ENCODE measurements around the gene RPS21. TPM values are rescaled to one million over a fixed set of nuclear protein-coding genes. Genes with fewer than 3 reads are reported as not detected.

Gene RPS21
- total and polyA plus RNA-seq, 9 of the 15 experiments (the other 6 are each of a cell fraction or from before 2014, with no cell fraction given): 1,380 to 5,647 (median 3,091) TPM

GRCh38 chr20:62437496-62437895 is 50.6 kb downstream of the RPS21 start:
- no peak overlapping the region for H3K4me2 ChIP-seq (ENCODE audit: insufficient read depth, low read length)
- ChIA-PET CTCF (ENCODE audit: low intra/inter-chr PET ratio) (no interaction called here), POLR2A (no interaction called here)
- H4K20me1 ChIP-seq (replicated peaks; ENCODE audit: control insufficient read depth, insufficient read depth, low read length): peaks cover 8% of the 10 kb centered on the region
- in situ Hi-C loops (cut with MboI): no loop called here
- H3K36me3 ChIP-seq (ENCODE audit: control insufficient read depth, insufficient read depth, low read length): no peaks in the 10 kb centered on the region
- H3K4me3 ChIP-seq: no peak overlapping the region
- DNase-seq (ENCODE audit: extremely low read depth in 1 of 4, low spot score in 3 of 4): no peak
- 12% methylated on average over 12 of the region's 12 CpGs for WGBS (ENCODE audit: insufficient coverage, low coverage, missing lambda C conversion rate)
- FAIRE-seq: no peak
- no TSS peak for BruUV-seq (replicated peaks)
- H3K27ac ChIP-seq (ENCODE audit: extremely low read depth, low read depth, low read length): no peak overlapping the region
- peaks cover 49 to 87% of the 10 kb centered on the region in 2 experiments for H3K27me3 ChIP-seq (ENCODE audit: control insufficient read depth in 2 of 2, insufficient read depth in 2 of 2, low read length in 2 of 2)
- no peak for ATAC-seq
- H3K9ac ChIP-seq (ENCODE audit: insufficient read depth in 1 of 2, low read depth in 2 of 2, low read length in 2 of 2): no peak overlapping the region
- no peaks in the 10 kb centered on the region for H3K9me1 ChIP-seq (ENCODE audit: control insufficient read depth, insufficient read depth, low read length)
- intact Hi-C loops (cut with micrococcal nuclease): no loop called here
- no peaks in the 10 kb centered on the region for H3K79me2 ChIP-seq (ENCODE audit: control insufficient read depth, insufficient read depth, low read length)
- no peak overlapping the region for H2AFZ ChIP-seq (ENCODE audit: low read depth, low read length)
- no peaks in the 10 kb centered on the region for H3K9me3 ChIP-seq (replicated peaks; ENCODE audit: control insufficient read depth, insufficient read depth, low read depth, low read length)
- peaks cover 0 to 29% of the 10 kb centered on the region in 2 experiments; a peak in 3 of 5 replicates for H3K4me1 ChIP-seq (replicated peaks in 1 of 2; ENCODE audit: control insufficient read depth in 2 of 2, insufficient read depth in 2 of 2, low read length in 2 of 2)
- no peak for TF ChIP-seq ZNF57 (CRISPR knock-in tag; IDR thresholded peaks at IDR 0.05)
- no peak for TF ChIP-seq FOXM1 (IDR thresholded peaks at IDR 0.05; ENCODE audit: low read depth)
- no peak for TF ChIP-seq FOXM1 (CRISPR knock-in tag; IDR thresholded peaks at IDR 0.05; ENCODE audit: low read depth)
- TF ChIP-seq MECOM (CRISPR knock-in tag; IDR thresholded peaks at IDR 0.05): no peak
- no peak for TF ChIP-seq ZNF830 (CRISPR knock-in tag; IDR thresholded peaks at IDR 0.05)
- TF ChIP-seq BRF1 (IDR thresholded peaks at IDR 0.05; ENCODE audit: borderline replicate concordance, extremely low read depth, insufficient read length): no peak
- no peak for TF ChIP-seq KDM4B (IDR thresholded peaks at IDR 0.05; ENCODE audit: borderline replicate concordance in 2 of 2, low read depth in 1 of 2)
- no peak for TF ChIP-seq CEBPG (CRISPR knock-in tag; IDR thresholded peaks at IDR 0.05)
- no peak for TF ChIP-seq CEBPG (tag; conservative IDR thresholded peaks at IDR 0.05 in 1 of 2, IDR thresholded peaks at IDR 0.05 in 1 of 2)
- no peak for TF ChIP-seq PTTG1 (tag; IDR thresholded peaks at IDR 0.05; ENCODE audit: low read depth)
- TF ChIP-seq GTF2E2 (tag; IDR thresholded peaks at IDR 0.05): no peak
- no peak for TF ChIP-seq FOXA1 (IDR thresholded peaks at IDR 0.05; ENCODE audit: borderline replicate concordance)
- no peak for TF ChIP-seq CBX1 (IDR thresholded peaks at IDR 0.05; ENCODE audit: low read depth)
- no peak for TF ChIP-seq ASH1L (IDR thresholded peaks at IDR 0.05; ENCODE audit: borderline replicate concordance, low read depth, partially characterized antibody)
- no peak for TF ChIP-seq E2F3 (CRISPR knock-in tag; IDR thresholded peaks at IDR 0.05)
- TF ChIP-seq, protein P1, sequence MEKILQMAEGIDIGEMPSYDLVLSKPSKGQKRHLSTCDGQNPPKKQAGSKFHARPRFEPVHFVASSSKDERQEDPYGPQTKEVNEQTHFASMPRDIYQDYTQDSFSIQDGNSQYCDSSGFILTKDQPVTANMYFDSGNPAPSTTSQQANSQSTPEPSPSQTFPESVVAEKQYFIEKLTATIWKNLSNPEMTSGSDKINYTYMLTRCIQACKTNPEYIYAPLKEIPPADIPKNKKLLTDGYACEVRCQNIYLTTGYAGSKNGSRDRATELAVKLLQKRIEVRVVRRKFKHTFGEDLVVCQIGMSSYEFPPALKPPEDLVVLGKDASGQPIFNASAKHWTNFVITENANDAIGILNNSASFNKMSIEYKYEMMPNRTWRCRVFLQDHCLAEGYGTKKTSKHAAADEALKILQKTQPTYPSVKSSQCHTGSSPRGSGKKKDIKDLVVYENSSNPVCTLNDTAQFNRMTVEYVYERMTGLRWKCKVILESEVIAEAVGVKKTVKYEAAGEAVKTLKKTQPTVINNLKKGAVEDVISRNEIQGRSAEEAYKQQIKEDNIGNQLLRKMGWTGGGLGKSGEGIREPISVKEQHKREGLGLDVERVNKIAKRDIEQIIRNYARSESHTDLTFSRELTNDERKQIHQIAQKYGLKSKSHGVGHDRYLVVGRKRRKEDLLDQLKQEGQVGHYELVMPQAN (IDR thresholded peaks at IDR 0.05; ENCODE audit: borderline replicate concordance): no peak
- no peak for TF ChIP-seq EHMT2 (IDR thresholded peaks at IDR 0.05)
- TF ChIP-seq, protein P2, sequence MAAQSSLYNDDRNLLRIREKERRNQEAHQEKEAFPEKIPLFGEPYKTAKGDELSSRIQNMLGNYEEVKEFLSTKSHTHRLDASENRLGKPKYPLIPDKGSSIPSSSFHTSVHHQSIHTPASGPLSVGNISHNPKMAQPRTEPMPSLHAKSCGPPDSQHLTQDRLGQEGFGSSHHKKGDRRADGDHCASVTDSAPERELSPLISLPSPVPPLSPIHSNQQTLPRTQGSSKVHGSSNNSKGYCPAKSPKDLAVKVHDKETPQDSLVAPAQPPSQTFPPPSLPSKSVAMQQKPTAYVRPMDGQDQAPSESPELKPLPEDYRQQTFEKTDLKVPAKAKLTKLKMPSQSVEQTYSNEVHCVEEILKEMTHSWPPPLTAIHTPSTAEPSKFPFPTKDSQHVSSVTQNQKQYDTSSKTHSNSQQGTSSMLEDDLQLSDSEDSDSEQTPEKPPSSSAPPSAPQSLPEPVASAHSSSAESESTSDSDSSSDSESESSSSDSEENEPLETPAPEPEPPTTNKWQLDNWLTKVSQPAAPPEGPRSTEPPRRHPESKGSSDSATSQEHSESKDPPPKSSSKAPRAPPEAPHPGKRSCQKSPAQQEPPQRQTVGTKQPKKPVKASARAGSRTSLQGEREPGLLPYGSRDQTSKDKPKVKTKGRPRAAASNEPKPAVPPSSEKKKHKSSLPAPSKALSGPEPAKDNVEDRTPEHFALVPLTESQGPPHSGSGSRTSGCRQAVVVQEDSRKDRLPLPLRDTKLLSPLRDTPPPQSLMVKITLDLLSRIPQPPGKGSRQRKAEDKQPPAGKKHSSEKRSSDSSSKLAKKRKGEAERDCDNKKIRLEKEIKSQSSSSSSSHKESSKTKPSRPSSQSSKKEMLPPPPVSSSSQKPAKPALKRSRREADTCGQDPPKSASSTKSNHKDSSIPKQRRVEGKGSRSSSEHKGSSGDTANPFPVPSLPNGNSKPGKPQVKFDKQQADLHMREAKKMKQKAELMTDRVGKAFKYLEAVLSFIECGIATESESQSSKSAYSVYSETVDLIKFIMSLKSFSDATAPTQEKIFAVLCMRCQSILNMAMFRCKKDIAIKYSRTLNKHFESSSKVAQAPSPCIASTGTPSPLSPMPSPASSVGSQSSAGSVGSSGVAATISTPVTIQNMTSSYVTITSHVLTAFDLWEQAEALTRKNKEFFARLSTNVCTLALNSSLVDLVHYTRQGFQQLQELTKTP (IDR thresholded peaks at IDR 0.05; ENCODE audit: low read depth in 1 of 2, partially characterized antibody in 2 of 2): no peak
